H9 (cell line): ENCODE results near the gene NF1. TPM values are rescaled to one million over a fixed set of nuclear protein-coding genes. Genes with fewer than 3 reads are reported as not detected.

Experiments
- DNase-seq: peaks from one replicate; pipeline ENCODE4 v3.0.0-alpha.2; 2017
- H2AFZ ChIP-seq: one replicate; pipeline ENCODE4 v1.6.1; 2013; ENCODE audit warnings: mild to moderate bottlenecking, low read length, control low read depth, moderate library complexity
- H2AK5ac ChIP-seq: 2 replicates; pipeline ENCODE4 v1.6.1; 2013; ENCODE audit warnings: low read length, control low read depth, mixed read lengths; ENCODE audit not compliant: insufficient read length
- H2BK120ac ChIP-seq: one replicate; pipeline ENCODE4 v1.6.1; 2013; ENCODE audit warnings: low read depth, mild to moderate bottlenecking, low read length, control low read depth, inconsistent platforms; ENCODE audit not compliant: poor library complexity, severe bottlenecking
- H2BK12ac ChIP-seq: 2 replicates; pipeline ENCODE4 v1.6.1; 2013; ENCODE audit warnings: low read length, control low read depth, mixed read lengths, low read depth; ENCODE audit not compliant: insufficient read length
- H2BK15ac ChIP-seq: 2 replicates; pipeline ENCODE4 v1.6.1; 2013; ENCODE audit warnings: low read depth, low read length, control low read depth
- H2BK20ac ChIP-seq: one replicate; pipeline ENCODE4 v1.6.1; 2013; ENCODE audit warnings: low read depth, mild to moderate bottlenecking, low read length, control low read depth, inconsistent platforms; ENCODE audit not compliant: poor library complexity, severe bottlenecking
- H2BK5ac ChIP-seq: 2 replicates; pipeline ENCODE4 v1.6.1; 2013; ENCODE audit warnings: low read length, control low read depth, mixed read lengths; ENCODE audit not compliant: insufficient read length
- H3K14ac ChIP-seq: 2 replicates; pipeline ENCODE4 v1.6.1; 2013; ENCODE audit warnings: low read length, control low read depth; ENCODE audit not compliant: insufficient read depth
- H3K18ac ChIP-seq: 2 replicates; pipeline ENCODE4 v1.6.1; 2013; ENCODE audit warnings: low read depth, mild to moderate bottlenecking, mixed read lengths, low read length, control low read depth; ENCODE audit not compliant: insufficient read length
- H3K23ac ChIP-seq: 2 replicates; pipeline ENCODE4 v1.6.1; 2013; ENCODE audit warnings: low read length, control low read depth, mixed read lengths, low read depth; ENCODE audit not compliant: insufficient read length
- H3K23me2 ChIP-seq: 2 replicates; pipeline ENCODE4 v1.6.1; 2013; ENCODE audit warnings: low read depth, mild to moderate bottlenecking, mixed read lengths, low read length, control low read depth; ENCODE audit not compliant: insufficient read length, poor library complexity, severe bottlenecking
- H3K27ac ChIP-seq: 2 replicates; pipeline ENCODE4 v1.5.1; 2013; ENCODE audit warnings: low read length, control low read depth, mixed read lengths, low read depth; ENCODE audit not compliant: insufficient read length
- H3K27me3 ChIP-seq: 2 replicates; pipeline ENCODE4 v1.6.1; 2013; ENCODE audit warnings: low read length, control low read depth, inconsistent platforms; ENCODE audit not compliant: insufficient read depth
- H3K4ac ChIP-seq: 2 replicates; pipeline ENCODE4 v1.6.1; 2013; ENCODE audit warnings: low read depth, mild to moderate bottlenecking, control low read depth, inconsistent platforms, low read length, moderate library complexity
- H3K4me1 ChIP-seq: 2 replicates; pipeline ENCODE4 v1.6.1; 2013; ENCODE audit warnings: low read length, control low read depth, inconsistent platforms; ENCODE audit not compliant: insufficient read depth
- H3K4me2 ChIP-seq: 2 replicates; pipeline ENCODE4 v1.6.1; 2013; ENCODE audit warnings: low read length, control low read depth, mixed read lengths; ENCODE audit not compliant: insufficient read length, insufficient read depth
- H3K56ac ChIP-seq: 2 replicates; pipeline ENCODE4 v1.6.1; 2013; ENCODE audit warnings: low read depth, mild to moderate bottlenecking, mixed read lengths, low read length, control low read depth; ENCODE audit not compliant: insufficient read length
- H3K79me1 ChIP-seq: 2 replicates; pipeline ENCODE4 v1.6.1; 2013; ENCODE audit warnings: low read depth, mild to moderate bottlenecking, moderate library complexity, low read length, control low read depth, inconsistent platforms; ENCODE audit not compliant: insufficient read depth, poor library complexity, severe bottlenecking
- H3K79me2 ChIP-seq: 2 replicates; pipeline ENCODE4 v1.6.1; 2013; ENCODE audit warnings: low read length, control low read depth, inconsistent platforms; ENCODE audit not compliant: insufficient read depth
- H3K9ac ChIP-seq: 2 replicates; pipeline ENCODE4 v1.6.1; 2013; ENCODE audit warnings: low read length, control low read depth, mixed read lengths; ENCODE audit not compliant: insufficient read length; ENCODE audit errors: extremely low read depth
- H3K9me3 ChIP-seq: one replicate; pipeline ENCODE4 v1.6.1; 2013; ENCODE audit warnings: low read depth, low read length, inconsistent platforms; ENCODE audit not compliant: control insufficient read depth
- H3T11ph ChIP-seq: one replicate; pipeline ENCODE4 v1.6.1; 2013; ENCODE audit warnings: mild to moderate bottlenecking, low read length, control low read depth, inconsistent platforms
- H4K20me1 ChIP-seq: one replicate; pipeline ENCODE4 v1.6.1; 2013; ENCODE audit not compliant: control insufficient read depth, insufficient read length, insufficient read depth
- H4K5ac ChIP-seq: 2 replicates; pipeline ENCODE4 v1.6.1; 2013; ENCODE audit warnings: low read depth, mild to moderate bottlenecking, mixed read lengths, low read length, control low read depth; ENCODE audit not compliant: insufficient read length
- H4K8ac ChIP-seq: replicated peaks from 2 replicates; pipeline ENCODE4 v1.6.1; 2013; ENCODE audit warnings: low read length, control low read depth, mixed read lengths, low read depth; ENCODE audit not compliant: insufficient read length
- H4K91ac ChIP-seq: 2 replicates; pipeline ENCODE4 v1.6.1; 2013; ENCODE audit warnings: low read depth, mild to moderate bottlenecking, moderate library complexity, mixed read lengths, low read length, control low read depth; ENCODE audit not compliant: insufficient read length
- H3K27ac Mint-ChIP-seq, 3 experiments: 2 replicates in 2 of 3; 3 replicates in 1 of 3; pipeline ENCODE4 v1.8.0; 2020 to 2021; ENCODE audit warnings: mixed read lengths in 3 of 3, mild to moderate bottlenecking in 1 of 3, moderate library complexity in 1 of 3
- H3K27me3 Mint-ChIP-seq: 2 replicates; pipeline ENCODE4 v1.8.0; 2021; ENCODE audit warnings: low read depth, mild to moderate bottlenecking, moderate library complexity, mixed read lengths
- H3K36me3 Mint-ChIP-seq, 3 experiments: 2 replicates in 2 of 3; 3 replicates in 1 of 3; pipeline ENCODE4 v1.8.0; 2020 to 2021; ENCODE audit warnings: low read depth in 3 of 3, mixed read lengths in 3 of 3; ENCODE audit not compliant: insufficient read depth in 1 of 3
- H3K4me1 Mint-ChIP-seq, 2 experiments: 2 replicates each; pipeline ENCODE4 v1.8.0; 2020; ENCODE audit warnings: mixed read lengths in 2 of 2
- H3K4me3 Mint-ChIP-seq, 2 experiments: 2 replicates in 1 of 2; 3 replicates in 1 of 2; pipeline ENCODE4 v1.8.0; 2020 to 2021; ENCODE audit warnings: mild to moderate bottlenecking in 2 of 2, mixed read lengths in 2 of 2, moderate library complexity in 1 of 2
- H3K9me3 Mint-ChIP-seq, 2 experiments: 2 replicates in 1 of 2; 3 replicates in 1 of 2; pipeline ENCODE4 v1.8.0; 2020; ENCODE audit warnings: mild to moderate bottlenecking in 2 of 2, mixed read lengths in 2 of 2, moderate library complexity in 1 of 2
- CTCF ChIP-seq: fragments of 200-600 bp; sonication (generic); conservative IDR thresholded peaks from 3 replicates; pipeline ENCODE4 v1.8.0; 2021; ENCODE audit warnings: antibody characterized with exemption, mild to moderate bottlenecking
- WGBS: extraction: QIAGEN DNeasy Blood & Tissue Kit; methylation state at CpG from one replicate; pipeline ENCODE4 v1.1.7; 2013; ENCODE audit warnings: missing lambda C conversion rate, low lambda C conversion rate, mixed read lengths; ENCODE audit not compliant: insufficient read length; ENCODE audit errors: extremely low coverage; 5-methylcytosine and 5-hydroxymethylcytosine counted together
- total RNA-seq: library from RNA; stranded (reverse); gene quantifications from 2 replicates; pipeline ENCODE4 v1.2.1, GENCODE V29; 2021

Gene NF1
- total RNA-seq, 1 experiment from 2014 or later = 38.1 TPM

- Histone ChIP-seq H3K4ac (no peak overlapping the region), H4K5ac (no peak overlapping the region), H4K20me1 (no peaks in the 10 kb centered on the region), H3K4me1 (0 out of 2 replicates have a peak, but pooled peaks cover 3% of the 10 kb centered on the region), H3K9ac (no peak overlapping the region), H3T11ph (no peak overlapping the region), H3K27ac (peak overlapping the region; percentile 68), H2BK20ac (no peak overlapping the region), H3K23me2 (no peaks in the 10 kb centered on the region), H4K8ac (no peak overlapping the region), H2AK5ac (no peak overlapping the region), H3K79me1 (no peaks in the 10 kb centered on the region), H2BK15ac (no peak overlapping the region), H3K79me2 (no peaks in the 10 kb centered on the region), H2BK12ac (no peak overlapping the region), H4K91ac (no peak overlapping the region), H3K56ac (no peak overlapping the region), H2BK5ac (no peak overlapping the region), H3K27me3 (no peaks in the 10 kb centered on the region), H3K18ac (no peak overlapping the region), H3K4me2 (no peak overlapping the region), H3K23ac (no peak overlapping the region), H3K14ac (no peak overlapping the region), H2AFZ (no peak overlapping the region), H2BK120ac (no peak overlapping the region), H3K9me3 (no peaks in the 10 kb centered on the region)
- no peaks in the 10 kb centered on the region for H3K9me3 Mint-ChIP-seq
- H3K4me3 Mint-ChIP-seq = no peak overlapping the region
- DNase-seq = no peak
- WGBS = no CpG with 5 or more reads among the region's 2 CpGs
- H3K36me3 Mint-ChIP-seq = peaks cover 4 to 49% (median 29%) of the 10 kb centered on the region in 3 experiments; a peak in 6 of 7 replicates
- TF ChIP-seq CTCF = no peak
- no peaks in the 10 kb centered on the region for H3K27me3 Mint-ChIP-seq
- peak overlapping the region in 1 of 3 experiments; percentile 74; a peak in 2 of 7 replicates for H3K27ac Mint-ChIP-seq
- peaks cover 8 to 11% of the 10 kb centered on the region in 2 experiments for H3K4me1 Mint-ChIP-seq
These were observed 174.3 kb downstream of the NF1 start for GRCh38 chr17:31269036-31269577.
